ENCODE results near the gene IKZF2. TPM values are rescaled to one million over a fixed set of nuclear protein-coding genes. Genes with fewer than 3 reads are reported as not detected.

Gene IKZF2
- total RNA-seq, 2 experiments from 2014 or later = 20.0 to 45.1 TPM

DNA sequence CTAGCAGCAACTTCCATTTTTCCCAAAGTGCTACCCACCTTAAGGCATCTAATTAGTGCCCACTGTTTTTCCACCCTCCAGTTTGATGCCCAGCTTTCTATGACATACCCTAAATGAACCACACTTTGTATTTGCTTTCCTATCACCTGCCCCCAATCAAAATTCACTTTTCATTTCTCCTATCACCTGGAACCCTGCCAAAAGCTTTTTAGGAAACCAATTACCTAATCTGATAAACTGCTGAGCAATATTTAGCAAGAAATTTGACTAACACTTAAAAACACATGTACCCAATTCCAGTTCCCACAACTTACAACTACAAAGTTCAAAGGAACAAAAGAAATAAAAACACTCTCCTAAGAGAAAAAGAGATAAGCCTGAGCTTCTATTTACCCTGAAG is 71.7 kb downstream of the IKZF2 start:
- intact Hi-C loops (cut with micrococcal nuclease; ENCODE audit: unreplicated experiment) = no loop called here
- no peaks in the 10 kb centered on the region for H4K20me1 ChIP-seq (ENCODE audit: insufficient read depth, low read length)
- H3K27ac ChIP-seq (ENCODE audit: low read depth, low read length, poor library complexity, severe bottlenecking) = no peak overlapping the region
- POLR2A ChIA-PET = interaction anchor here (0.8 to 0.9 kb wide), 2 partner anchors 10 to 15 kb away, joined by 3 to 5 read pairs; no protein-coding TSS in a partner anchor
- H3K4me1 ChIP-seq (ENCODE audit: insufficient read depth, low read length, poor library complexity, severe bottlenecking) = peaks cover 9% of the 10 kb centered on the region
- BruUV-seq (replicated peaks) = no TSS peak
- no peak overlapping the region for H3K4me3 ChIP-seq (ENCODE audit: low read depth, low read length, poor library complexity, severe bottlenecking)
- CTCF ChIA-PET (ENCODE audit: unreplicated experiment) = no interaction called here
- TF ChIP-seq EZH2phosphoT487 (IDR thresholded peaks at IDR 0.05; ENCODE audit: borderline replicate concordance, low read depth, low read length) = no peak
- TF ChIP-seq, protein P1, sequence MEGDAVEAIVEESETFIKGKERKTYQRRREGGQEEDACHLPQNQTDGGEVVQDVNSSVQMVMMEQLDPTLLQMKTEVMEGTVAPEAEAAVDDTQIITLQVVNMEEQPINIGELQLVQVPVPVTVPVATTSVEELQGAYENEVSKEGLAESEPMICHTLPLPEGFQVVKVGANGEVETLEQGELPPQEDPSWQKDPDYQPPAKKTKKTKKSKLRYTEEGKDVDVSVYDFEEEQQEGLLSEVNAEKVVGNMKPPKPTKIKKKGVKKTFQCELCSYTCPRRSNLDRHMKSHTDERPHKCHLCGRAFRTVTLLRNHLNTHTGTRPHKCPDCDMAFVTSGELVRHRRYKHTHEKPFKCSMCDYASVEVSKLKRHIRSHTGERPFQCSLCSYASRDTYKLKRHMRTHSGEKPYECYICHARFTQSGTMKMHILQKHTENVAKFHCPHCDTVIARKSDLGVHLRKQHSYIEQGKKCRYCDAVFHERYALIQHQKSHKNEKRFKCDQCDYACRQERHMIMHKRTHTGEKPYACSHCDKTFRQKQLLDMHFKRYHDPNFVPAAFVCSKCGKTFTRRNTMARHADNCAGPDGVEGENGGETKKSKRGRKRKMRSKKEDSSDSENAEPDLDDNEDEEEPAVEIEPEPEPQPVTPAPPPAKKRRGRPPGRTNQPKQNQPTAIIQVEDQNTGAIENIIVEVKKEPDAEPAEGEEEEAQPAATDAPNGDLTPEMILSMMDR (conservative IDR thresholded peaks at IDR 0.05; ENCODE audit: low read length) = no peak
- DNase-seq (ENCODE audit: low spot score) = no peak
- no peak overlapping the region for H3K4me2 ChIP-seq (ENCODE audit: low read length)
- no peak overlapping the region for H2AFZ ChIP-seq (ENCODE audit: low read length)
- H3K9me2 ChIP-seq (ENCODE audit: insufficient read depth, low read length) = no peaks in the 10 kb centered on the region; the same call in 1 of the 2 replicates
- no peaks in the 10 kb centered on the region; the same call in 1 of the 2 replicates for H3K36me3 ChIP-seq (ENCODE audit: insufficient read depth, low read length)
- no peaks in the 10 kb centered on the region for H3K79me2 ChIP-seq (ENCODE audit: insufficient read depth, low read depth, low read length)
- H3K9me3 ChIP-seq (ENCODE audit: low read length) = no peaks in the 10 kb centered on the region

DNA sequence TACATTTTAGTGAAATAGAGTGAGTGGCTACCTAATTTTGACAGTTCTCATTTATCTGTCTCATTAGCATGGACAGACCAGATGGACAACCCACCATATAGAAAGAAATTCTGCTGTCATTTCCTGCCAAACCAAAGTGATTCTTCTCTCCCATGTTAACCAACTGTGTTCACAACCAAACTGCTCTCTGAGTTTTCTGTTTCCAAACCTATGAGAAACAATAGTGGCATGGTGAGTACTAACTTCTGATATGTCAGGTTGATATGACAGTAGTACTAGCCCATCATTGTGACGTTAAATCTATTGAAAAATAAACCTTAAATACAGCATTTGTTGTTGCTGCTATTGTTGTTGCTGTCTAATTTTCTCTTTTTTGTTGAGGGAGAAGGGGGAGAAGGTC is 72.7 kb downstream of the IKZF2 start:
- Histone ChIP-seq H3K79me2 (ENCODE audit: insufficient read depth, low read depth, low read length) (no peaks in the 10 kb centered on the region), H3K36me3 (ENCODE audit: insufficient read depth, low read length) (no peaks in the 10 kb centered on the region; the same call in 1 of the 2 replicates), H3K9me3 (ENCODE audit: low read length) (no peaks in the 10 kb centered on the region), H4K20me1 (ENCODE audit: insufficient read depth, low read length) (no peaks in the 10 kb centered on the region), H3K4me3 (ENCODE audit: low read depth, low read length, poor library complexity, severe bottlenecking) (no peak overlapping the region), H3K9me2 (ENCODE audit: insufficient read depth, low read length) (no peaks in the 10 kb centered on the region; the same call in 1 of the 2 replicates), H3K27ac (ENCODE audit: low read depth, low read length, poor library complexity, severe bottlenecking) (no peak overlapping the region), H2AFZ (ENCODE audit: low read length) (no peak overlapping the region), H3K4me1 (ENCODE audit: insufficient read depth, low read length, poor library complexity, severe bottlenecking) (peaks cover 9% of the 10 kb centered on the region), H3K4me2 (ENCODE audit: low read length) (no peak overlapping the region)
- CTCF ChIA-PET (ENCODE audit: unreplicated experiment) = no interaction called here
- POLR2A ChIA-PET = no interaction called here
- BruUV-seq (replicated peaks) = no TSS peak
- intact Hi-C loops (cut with micrococcal nuclease; ENCODE audit: unreplicated experiment) = no loop called here
- TF ChIP-seq, protein P1 (conservative IDR thresholded peaks at IDR 0.05; ENCODE audit: low read length) = no peak
- no peak for TF ChIP-seq EZH2phosphoT487 (IDR thresholded peaks at IDR 0.05; ENCODE audit: borderline replicate concordance, low read depth, low read length)
- DNase-seq (ENCODE audit: low spot score) = no peak

DNA sequence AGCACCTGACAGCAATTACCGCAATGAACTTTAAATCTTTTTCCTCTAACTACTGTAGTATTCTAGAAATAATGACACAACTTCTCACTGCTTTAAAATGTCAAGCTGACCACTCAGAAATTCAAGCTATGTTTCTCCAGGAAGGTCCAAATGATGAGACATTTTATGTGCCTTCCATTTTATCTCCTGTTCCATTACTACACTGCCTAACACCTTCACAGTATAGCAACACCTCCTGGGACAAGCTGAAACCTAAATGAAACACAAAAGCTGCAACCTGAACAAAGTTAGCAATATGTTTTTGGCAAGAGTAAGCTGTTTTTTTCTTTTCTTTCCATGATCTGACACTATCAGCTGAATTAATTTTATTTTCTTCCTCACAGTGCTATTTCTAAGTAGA is 81.9 kb downstream of the IKZF2 start:
- no TSS peak for BruUV-seq (replicated peaks)
- ChIA-PET POLR2A (interaction anchor here (0.7 to 2.1 kb wide), 4 partner anchors 10 to 130 kb away, joined by 3 to 14 read pairs (median 4); no protein-coding TSS in a partner anchor), CTCF (ENCODE audit: unreplicated experiment) (no interaction called here)
- no peak for DNase-seq (ENCODE audit: low spot score)
- Histone ChIP-seq H3K4me2 (ENCODE audit: low read length) (no peak overlapping the region), H3K79me2 (ENCODE audit: insufficient read depth, low read depth, low read length) (no peaks in the 10 kb centered on the region), H3K27ac (ENCODE audit: low read depth, low read length, poor library complexity, severe bottlenecking) (no peak overlapping the region), H3K9me2 (ENCODE audit: insufficient read depth, low read length) (no peaks in the 10 kb centered on the region), H2AFZ (ENCODE audit: low read length) (no peak overlapping the region), H4K20me1 (ENCODE audit: insufficient read depth, low read length) (no peaks in the 10 kb centered on the region), H3K9me3 (ENCODE audit: low read length) (no peaks in the 10 kb centered on the region), H3K36me3 (ENCODE audit: insufficient read depth, low read length) (no peaks in the 10 kb centered on the region), H3K4me1 (ENCODE audit: insufficient read depth, low read length, poor library complexity, severe bottlenecking) (no peaks in the 10 kb centered on the region), H3K4me3 (ENCODE audit: low read depth, low read length, poor library complexity, severe bottlenecking) (no peak overlapping the region)
- TF ChIP-seq, protein P1 (conservative IDR thresholded peaks at IDR 0.05; ENCODE audit: low read length) = no peak
- no peak for TF ChIP-seq EZH2phosphoT487 (IDR thresholded peaks at IDR 0.05; ENCODE audit: borderline replicate concordance, low read depth, low read length)
- intact Hi-C loops (cut with micrococcal nuclease; ENCODE audit: unreplicated experiment) = no loop called here

Measured in OCI-LY7 (cell line).